HG03108 (cell line): ENCODE data around the gene NME1.

Experiments used
- ATAC-seq: cut with Tn5 transposase; IDR thresholded peaks from one replicate; pipeline ENCODE4 v1.9.1; 2021; ENCODE audit warnings: moderate library complexity; ENCODE audit not compliant: unreplicated experiment

Gene NME1

DNA sequence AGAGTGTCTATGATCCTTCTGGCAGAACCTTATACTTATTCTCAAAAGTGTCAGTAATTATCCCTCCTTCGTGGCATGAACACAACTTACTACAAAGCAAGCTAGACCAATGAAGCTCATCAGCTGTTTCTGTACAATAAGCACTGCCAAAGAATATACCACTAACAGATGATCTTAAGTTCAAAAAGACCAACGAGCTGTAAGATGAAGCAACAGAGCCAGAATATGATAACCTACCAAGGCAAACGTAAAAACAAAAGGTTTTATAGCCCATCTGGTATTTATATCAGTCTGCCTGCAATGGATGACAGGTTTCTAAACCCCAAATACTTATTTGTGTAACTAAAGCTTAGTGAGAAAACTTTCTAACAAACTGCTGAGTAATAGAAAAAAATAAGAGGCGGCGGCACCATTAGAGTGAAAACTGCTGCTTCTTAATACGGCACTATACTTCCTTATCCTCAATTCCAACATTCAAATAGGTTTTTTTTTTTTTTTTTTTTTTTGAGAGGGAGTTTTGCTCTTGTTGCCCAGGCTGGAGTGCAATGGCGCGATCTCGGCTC, 35.0 kb downstream of the NME1 start:
- no peak for ATAC-seq

GRCh38 chr17:51189162-51189561, 35.8 kb downstream of the NME1 start:
- no peak for ATAC-seq

- ATAC-seq: no peak
Observed at GRCh38 chr17:51189628-51190027, 36.3 kb downstream of the NME1 start.

DNA sequence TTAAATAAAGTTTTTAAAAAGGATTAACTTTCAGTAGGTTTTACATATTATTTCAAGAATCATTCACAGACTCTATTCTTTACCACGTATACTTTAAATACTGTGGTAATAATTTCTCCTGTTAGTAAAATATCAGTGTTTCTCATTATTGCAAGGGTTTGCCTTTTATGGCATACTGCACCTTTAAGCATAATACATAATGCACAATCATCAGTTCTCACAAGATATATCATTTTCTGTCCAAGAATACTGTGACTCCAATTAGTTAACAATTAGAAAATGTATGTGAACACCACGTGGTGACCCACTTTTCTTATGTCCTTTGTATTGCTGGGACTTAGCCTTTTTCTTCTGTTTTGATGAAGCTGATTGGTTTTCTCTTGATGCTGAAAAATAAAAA, 38.5 kb downstream of the NME1 start:
- no peak for ATAC-seq

- ATAC-seq: no peak
Observed at GRCh38 chr17:51197754-51198153, 44.4 kb downstream of the NME1 start.

- ATAC-seq: no peak
Observed at GRCh38 chr17:51200295-51200694, 46.9 kb downstream of the NME1 start.

- no peak for ATAC-seq
Observed at GRCh38 chr17:51200846-51201245, 47.5 kb downstream of the NME1 start.

GRCh38 chr17:51203838-51204237, 50.5 kb downstream of the NME1 start:
- ATAC-seq: no peak
